HepG2 (cell line): ENCODE measurements around the gene TNS4. TPM values are rescaled to one million over a fixed set of nuclear protein-coding genes. Genes with fewer than 3 reads are reported as not detected.

Experiments used
- ATF2 ChIP-seq: sonication (generic); formaldehyde crosslinking; IDR thresholded peaks from 2 replicates; pipeline ENCODE4 v1.4.0; 2020; ENCODE audit warnings: missing genetic modification reagents
- CERS6 ChIP-seq: sonication (generic); formaldehyde crosslinking; IDR thresholded peaks from 2 replicates; pipeline ENCODE4 v1.5.0; 2020; ENCODE audit warnings: missing genetic modification reagents
- DNMT1 ChIP-seq: sonication (generic); formaldehyde crosslinking; IDR thresholded peaks from 2 replicates; pipeline ENCODE4 v1.5.1; 2020; ENCODE audit warnings: mild to moderate bottlenecking, missing genetic modification reagents
- IRF1 ChIP-seq: sonication (generic); formaldehyde crosslinking; IDR thresholded peaks from 2 replicates; pipeline ENCODE4 v1.4.0; 2020; ENCODE audit warnings: low read depth, mild to moderate bottlenecking, missing genetic modification reagents
- KDM6A ChIP-seq: IDR thresholded peaks from 2 replicates; pipeline ENCODE4 v1.6.1; 2016; ENCODE audit warnings: low read depth
- KLF15 ChIP-seq: sonication (generic); formaldehyde crosslinking; IDR thresholded peaks from 2 replicates; pipeline ENCODE4 v1.8.1; 2023; ENCODE audit warnings: borderline replicate concordance, mild to moderate bottlenecking, inconsistent platforms, missing genetic modification reagents, mixed read lengths
- RFX3 ChIP-seq: IDR thresholded peaks from 2 replicates; pipeline ENCODE4 v1.6.1; 2016; ENCODE audit warnings: missing biosample characterization, missing genetic modification reagents
- TRAFD1 ChIP-seq: sonication (generic); formaldehyde crosslinking; IDR thresholded peaks from 2 replicates; pipeline ENCODE4 v1.5.1; 2020; ENCODE audit warnings: missing genetic modification reagents, mild to moderate bottlenecking, borderline replicate concordance
- U2AF2 ChIP-seq: fragments of 200-400 bp; formaldehyde crosslinking; IDR thresholded peaks from 2 replicates; pipeline ENCODE4 v1.6.1; 2017; ENCODE audit warnings: low read depth, mild to moderate bottlenecking, low read length
- ZFP1 ChIP-seq: IDR thresholded peaks from 2 replicates; pipeline ENCODE4 v1.6.1; 2016
- ZNF549 ChIP-seq: sonication (generic); formaldehyde crosslinking; IDR thresholded peaks from 2 replicates; pipeline ENCODE4 v1.5.0; 2020; ENCODE audit warnings: missing genetic modification reagents
- ZNF577 ChIP-seq: sonication (generic); formaldehyde crosslinking; IDR thresholded peaks from 2 replicates; pipeline ENCODE4 v1.4.0; 2020; ENCODE audit warnings: mild to moderate bottlenecking, low read depth, missing genetic modification reagents, borderline replicate concordance
- ZNF740 ChIP-seq: sonication (generic); formaldehyde crosslinking; IDR thresholded peaks from 2 replicates; pipeline ENCODE4 v1.4.0; 2020; ENCODE audit warnings: missing genetic modification reagents
- ZNF775 ChIP-seq: sonication (generic); formaldehyde crosslinking; IDR thresholded peaks from 2 replicates; pipeline ENCODE4 v1.4.0; 2020; ENCODE audit warnings: missing genetic modification reagents, mild to moderate bottlenecking, moderate library complexity, borderline replicate concordance
- ZNF879 ChIP-seq: sonication (generic); formaldehyde crosslinking; IDR thresholded peaks from 2 replicates; pipeline ENCODE4 v1.8.1; 2023; ENCODE audit warnings: missing genetic modification reagents
- polyA plus RNA-seq, 8 experiments: library from polyadenylated mRNA; depleted of rRNA in 3 of 8; stranded (reverse) in 7 of 8; unstranded in 1 of 8; fragments of >200 nt; fragmentation: Illumina TruSeq in 4 of 8; extraction: Trizol in 4 of 8; gene quantifications; 2 replicates each; pipeline versions ENCODE4 v1.2.1 to v1.2.3, GENCODE V29; 2011 to 2016; ENCODE audit warnings: low read depth in 4 of 8, missing spikeins in 1 of 8, mixed read lengths in 1 of 8; ENCODE audit not compliant: insufficient read depth in 1 of 8
- total RNA-seq, 5 experiments: library from RNA; depleted of rRNA; stranded (reverse); fragments of >200 nt; fragmentation: Illumina TruSeq; extraction: Trizol; gene quantifications; 2 replicates each; pipeline ENCODE4 v1.2.3, GENCODE V29; 2016; ENCODE audit warnings: low read depth in 1 of 5
- TF ChIP-seq, protein P1 (sequence below): sonication (generic); formaldehyde crosslinking; IDR thresholded peaks from 2 replicates; pipeline ENCODE4 v1.4.0; 2020; ENCODE audit warnings: missing genetic modification reagents
- TF ChIP-seq, protein P2 (sequence below): sonication (generic); formaldehyde crosslinking; conservative IDR thresholded peaks from 2 replicates; pipeline ENCODE4 v1.4.0; 2020; ENCODE audit warnings: missing genetic modification reagents

Gene TNS4
- total and polyA plus RNA-seq, 2 of the 13 experiments (the other 11 are each of a cell fraction or from before 2014, with no cell fraction given), result 0.58 to 2.1 TPM

DNA sequence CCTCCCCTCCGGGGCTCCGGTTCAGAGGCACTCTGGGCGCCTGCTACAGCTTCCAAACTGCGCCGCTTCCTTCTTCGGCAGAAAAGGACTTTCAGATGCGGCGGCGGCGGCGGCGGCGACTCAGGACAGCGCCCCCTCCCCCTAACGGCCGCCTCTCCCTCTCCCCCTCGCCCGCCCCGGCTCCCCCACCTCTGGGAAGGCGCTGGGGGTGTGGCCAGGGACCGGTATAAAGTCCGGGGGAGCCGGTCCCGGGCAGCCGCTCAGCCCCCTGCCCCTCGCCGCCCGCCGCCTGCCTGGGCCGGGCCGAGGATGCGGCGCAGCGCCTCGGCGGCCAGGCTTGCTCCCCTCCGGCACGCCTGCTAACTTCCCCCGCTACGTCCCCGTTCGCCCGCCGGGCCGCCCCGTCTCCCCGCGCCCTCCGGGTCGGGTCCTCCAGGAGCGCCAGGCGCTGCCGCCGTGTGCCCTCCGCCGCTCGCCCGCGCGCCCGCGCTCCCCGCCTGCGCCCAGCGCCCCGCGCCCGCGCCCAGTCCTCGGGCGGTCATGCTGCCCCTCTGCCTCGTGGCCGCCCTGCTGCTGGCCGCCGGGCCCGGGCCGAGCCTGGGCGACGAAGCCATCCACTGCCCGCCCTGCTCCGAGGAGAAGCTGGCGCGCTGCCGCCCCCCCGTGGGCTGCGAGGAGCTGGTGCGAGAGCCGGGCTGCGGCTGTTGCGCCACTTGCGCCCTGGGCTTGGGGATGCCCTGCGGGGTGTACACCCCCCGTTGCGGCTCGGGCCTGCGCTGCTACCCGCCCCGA lies 58.0 kb downstream of the TNS4 start, which contains the start of gene IGFBP4 (continued):
- TF ChIP-seq, protein P1, sequence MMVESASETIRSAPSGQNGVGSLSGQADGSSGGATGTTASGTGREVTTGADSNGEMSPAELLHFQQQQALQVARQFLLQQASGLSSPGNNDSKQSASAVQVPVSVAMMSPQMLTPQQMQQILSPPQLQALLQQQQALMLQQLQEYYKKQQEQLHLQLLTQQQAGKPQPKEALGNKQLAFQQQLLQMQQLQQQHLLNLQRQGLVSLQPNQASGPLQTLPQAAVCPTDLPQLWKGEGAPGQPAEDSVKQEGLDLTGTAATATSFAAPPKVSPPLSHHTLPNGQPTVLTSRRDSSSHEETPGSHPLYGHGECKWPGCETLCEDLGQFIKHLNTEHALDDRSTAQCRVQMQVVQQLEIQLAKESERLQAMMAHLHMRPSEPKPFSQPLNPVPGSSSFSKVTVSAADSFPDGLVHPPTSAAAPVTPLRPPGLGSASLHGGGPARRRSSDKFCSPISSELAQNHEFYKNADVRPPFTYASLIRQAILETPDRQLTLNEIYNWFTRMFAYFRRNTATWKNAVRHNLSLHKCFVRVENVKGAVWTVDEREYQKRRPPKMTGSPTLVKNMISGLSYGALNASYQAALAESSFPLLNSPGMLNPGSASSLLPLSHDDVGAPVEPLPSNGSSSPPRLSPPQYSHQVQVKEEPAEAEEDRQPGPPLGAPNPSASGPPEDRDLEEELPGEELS (CRISPR knock-in tag), result no peak
- TF ChIP-seq ZFP1 (CRISPR knock-in tag) (0 out of 2 replicates have a peak, but pooled peaks have one; percentile 27), CERS6 (no peak; the same call in none of the 2 replicates), IRF1 (no peak), ZNF879 (CRISPR knock-in tag) (no peak), KLF15 (peak; percentile 96; the same call in 1 of the 2 replicates), RFX3 (no peak), KDM6A (CRISPR knock-in tag) (no peak), ZNF549 (CRISPR knock-in tag) (0 out of 2 replicates have a peak, but pooled peaks have one; percentile 81), ZNF740 (CRISPR knock-in tag) (peak; percentile 86), U2AF2 (no peak), TRAFD1 (CRISPR knock-in tag) (no peak), DNMT1 (CRISPR knock-in tag) (no peak; the same call in 1 of the 2 replicates), ZNF577 (CRISPR knock-in tag) (no peak), ATF2 (CRISPR knock-in tag) (peak; percentile 68; the same call in 1 of the 2 replicates), ZNF775 (CRISPR knock-in tag) (no peak)
- TF ChIP-seq, protein P2, sequence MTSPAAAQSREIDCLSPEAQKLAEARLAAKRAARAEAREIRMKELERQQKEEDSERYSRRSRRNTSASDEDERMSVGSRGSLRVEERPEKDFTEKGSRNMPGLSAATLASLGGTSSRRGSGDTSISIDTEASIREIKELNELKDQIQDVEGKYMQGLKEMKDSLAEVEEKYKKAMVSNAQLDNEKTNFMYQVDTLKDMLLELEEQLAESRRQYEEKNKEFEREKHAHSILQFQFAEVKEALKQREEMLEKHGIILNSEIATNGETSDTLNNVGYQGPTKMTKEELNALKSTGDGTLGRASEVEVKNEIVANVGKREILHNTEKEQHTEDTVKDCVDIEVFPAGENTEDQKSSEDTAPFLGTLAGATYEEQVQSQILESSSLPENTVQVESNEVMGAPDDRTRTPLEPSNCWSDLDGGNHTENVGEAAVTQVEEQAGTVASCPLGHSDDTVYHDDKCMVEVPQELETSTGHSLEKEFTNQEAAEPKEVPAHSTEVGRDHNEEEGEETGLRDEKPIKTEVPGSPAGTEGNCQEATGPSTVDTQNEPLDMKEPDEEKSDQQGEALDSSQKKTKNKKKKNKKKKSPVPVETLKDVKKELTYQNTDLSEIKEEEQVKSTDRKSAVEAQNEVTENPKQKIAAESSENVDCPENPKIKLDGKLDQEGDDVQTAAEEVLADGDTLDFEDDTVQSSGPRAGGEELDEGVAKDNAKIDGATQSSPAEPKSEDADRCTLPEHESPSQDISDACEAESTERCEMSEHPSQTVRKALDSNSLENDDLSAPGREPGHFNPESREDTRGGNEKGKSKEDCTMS (CRISPR knock-in tag), result no peak
